ENCODE measurements around the gene CSHL1.

Gene CSHL1

DNA sequence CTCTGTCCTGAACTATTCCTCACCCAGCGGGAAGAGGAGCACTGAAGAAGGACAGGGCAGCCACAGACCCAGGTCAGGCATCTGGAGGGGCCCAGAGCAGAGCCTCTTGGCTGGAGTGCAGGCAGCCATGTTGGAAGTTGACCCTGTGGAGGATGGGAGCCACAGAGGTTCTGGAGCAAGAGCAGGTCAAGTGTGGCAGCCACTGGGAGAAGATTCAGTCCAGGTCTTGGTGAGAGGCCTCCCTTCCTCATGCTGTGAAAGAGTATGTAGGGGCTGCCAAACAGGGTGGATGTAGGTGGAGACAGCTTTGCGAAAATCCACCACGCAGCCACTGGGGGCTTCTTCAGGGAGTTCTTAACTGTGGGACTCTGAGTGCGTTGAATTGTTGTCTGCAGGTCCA is 21.7 kb upstream of the CSHL1 start:
- TF ChIP-seq TAF1 (IDR thresholded peaks at IDR 0.05; ENCODE audit: borderline replicate concordance, insufficient read depth, low read length) = no peak
- no peak for TF ChIP-seq SIN3A (IDR thresholded peaks at IDR 0.05; ENCODE audit: borderline replicate concordance, insufficient read depth, low read length)
- TF ChIP-seq FOXP2 (optimal IDR thresholded peaks at IDR 0.05; ENCODE audit: borderline replicate concordance, extremely low read depth, extremely low read length, insufficient read depth) = no peak
- no peak for TF ChIP-seq POLR2AphosphoS5 (IDR thresholded peaks at IDR 0.05; ENCODE audit: low read depth, low read length)
- TF ChIP-seq, protein P1, sequence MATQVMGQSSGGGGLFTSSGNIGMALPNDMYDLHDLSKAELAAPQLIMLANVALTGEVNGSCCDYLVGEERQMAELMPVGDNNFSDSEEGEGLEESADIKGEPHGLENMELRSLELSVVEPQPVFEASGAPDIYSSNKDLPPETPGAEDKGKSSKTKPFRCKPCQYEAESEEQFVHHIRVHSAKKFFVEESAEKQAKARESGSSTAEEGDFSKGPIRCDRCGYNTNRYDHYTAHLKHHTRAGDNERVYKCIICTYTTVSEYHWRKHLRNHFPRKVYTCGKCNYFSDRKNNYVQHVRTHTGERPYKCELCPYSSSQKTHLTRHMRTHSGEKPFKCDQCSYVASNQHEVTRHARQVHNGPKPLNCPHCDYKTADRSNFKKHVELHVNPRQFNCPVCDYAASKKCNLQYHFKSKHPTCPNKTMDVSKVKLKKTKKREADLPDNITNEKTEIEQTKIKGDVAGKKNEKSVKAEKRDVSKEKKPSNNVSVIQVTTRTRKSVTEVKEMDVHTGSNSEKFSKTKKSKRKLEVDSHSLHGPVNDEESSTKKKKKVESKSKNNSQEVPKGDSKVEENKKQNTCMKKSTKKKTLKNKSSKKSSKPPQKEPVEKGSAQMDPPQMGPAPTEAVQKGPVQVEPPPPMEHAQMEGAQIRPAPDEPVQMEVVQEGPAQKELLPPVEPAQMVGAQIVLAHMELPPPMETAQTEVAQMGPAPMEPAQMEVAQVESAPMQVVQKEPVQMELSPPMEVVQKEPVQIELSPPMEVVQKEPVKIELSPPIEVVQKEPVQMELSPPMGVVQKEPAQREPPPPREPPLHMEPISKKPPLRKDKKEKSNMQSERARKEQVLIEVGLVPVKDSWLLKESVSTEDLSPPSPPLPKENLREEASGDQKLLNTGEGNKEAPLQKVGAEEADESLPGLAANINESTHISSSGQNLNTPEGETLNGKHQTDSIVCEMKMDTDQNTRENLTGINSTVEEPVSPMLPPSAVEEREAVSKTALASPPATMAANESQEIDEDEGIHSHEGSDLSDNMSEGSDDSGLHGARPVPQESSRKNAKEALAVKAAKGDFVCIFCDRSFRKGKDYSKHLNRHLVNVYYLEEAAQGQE (IDR thresholded peaks at IDR 0.05; ENCODE audit: insufficient read depth in 1 of 2, low read depth in 2 of 2, low read length in 2 of 2) = no peak

DNA sequence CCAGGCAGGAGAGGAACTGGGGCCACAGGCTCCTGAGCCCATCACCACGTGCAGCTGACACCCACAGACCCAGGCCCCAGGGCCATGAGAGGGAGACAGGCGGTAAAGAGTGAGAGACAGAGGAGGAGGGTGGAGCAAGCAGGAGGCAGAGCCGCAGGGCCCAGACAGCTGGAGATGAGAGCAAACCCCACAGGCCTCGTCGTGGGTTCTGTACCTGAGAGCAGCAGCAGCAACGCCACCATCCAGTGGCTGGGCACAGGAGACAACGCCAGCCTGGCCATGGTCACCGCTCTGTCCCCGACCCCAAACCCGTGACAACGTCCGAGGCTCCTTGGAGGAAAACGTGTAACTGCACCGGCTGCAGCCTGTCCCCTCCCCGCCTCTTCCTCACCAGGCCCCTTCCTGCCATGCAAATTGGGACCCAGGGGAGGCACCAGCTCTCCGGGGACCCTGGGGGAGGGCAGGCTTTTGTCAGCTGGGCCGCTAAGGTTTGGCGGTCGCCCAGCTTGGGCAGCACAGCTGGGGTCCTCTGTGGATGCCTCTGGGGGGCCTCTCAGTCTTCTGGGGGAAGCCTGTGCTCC is 21.0 kb upstream of the CSHL1 start, which contains the start of gene CD79B:
Gene CD79B, minus strand, starts transcription at position 351 of the 581 bp plus-strand sequence. Its CDS starts 70 bp downstream, at position 281.
- TF ChIP-seq, protein P1 (IDR thresholded peaks at IDR 0.05; ENCODE audit: insufficient read depth in 1 of 2, low read depth in 2 of 2, low read length in 2 of 2) = no peak
- TF ChIP-seq TAF1 (IDR thresholded peaks at IDR 0.05; ENCODE audit: borderline replicate concordance, insufficient read depth, low read length) = no peak
- no peak for TF ChIP-seq SIN3A (IDR thresholded peaks at IDR 0.05; ENCODE audit: borderline replicate concordance, insufficient read depth, low read length)
- TF ChIP-seq FOXP2 (optimal IDR thresholded peaks at IDR 0.05; ENCODE audit: borderline replicate concordance, extremely low read depth, extremely low read length, insufficient read depth) = no peak
- TF ChIP-seq POLR2AphosphoS5 (IDR thresholded peaks at IDR 0.05; ENCODE audit: low read depth, low read length) = no peak

DNA sequence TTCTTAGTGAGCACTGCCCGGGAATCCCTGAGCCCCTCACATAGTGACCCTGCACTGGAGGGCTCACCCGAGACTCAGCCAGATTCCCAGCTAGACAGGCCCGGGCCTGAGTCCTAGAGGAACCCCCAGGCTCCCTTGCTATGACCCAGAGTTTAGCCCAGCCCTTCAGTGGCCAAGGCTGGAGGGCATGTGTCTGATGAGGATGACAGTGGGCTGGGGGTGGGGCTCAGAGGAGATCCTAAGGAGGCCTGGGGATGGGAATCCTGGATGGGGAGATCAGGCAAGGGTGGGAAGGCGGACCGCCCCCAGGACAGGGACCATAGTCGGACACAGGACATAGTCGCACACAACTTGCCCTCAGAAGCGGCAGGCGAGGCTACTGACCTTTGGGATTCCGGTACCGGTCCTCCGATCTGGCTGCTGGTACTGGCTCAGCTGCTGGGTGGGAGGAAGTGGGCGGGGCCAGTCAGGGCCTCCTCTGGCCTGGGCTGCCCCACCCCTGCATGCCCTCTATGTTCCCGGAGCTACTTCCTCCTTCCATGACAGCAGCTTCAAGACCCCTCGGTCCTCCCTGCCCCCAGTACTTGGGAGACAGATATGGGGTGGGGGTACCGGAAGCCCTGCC is 20.0 kb upstream of the CSHL1 start:
- TF ChIP-seq, protein P1 (IDR thresholded peaks at IDR 0.05; ENCODE audit: insufficient read depth in 1 of 2, low read depth in 2 of 2, low read length in 2 of 2) = no peak
- TF ChIP-seq POLR2AphosphoS5 (IDR thresholded peaks at IDR 0.05; ENCODE audit: low read depth, low read length) = no peak
- TF ChIP-seq FOXP2 (optimal IDR thresholded peaks at IDR 0.05; ENCODE audit: borderline replicate concordance, extremely low read depth, extremely low read length, insufficient read depth) = no peak
- TF ChIP-seq TAF1 (IDR thresholded peaks at IDR 0.05; ENCODE audit: borderline replicate concordance, insufficient read depth, low read length) = no peak
- no peak for TF ChIP-seq SIN3A (IDR thresholded peaks at IDR 0.05; ENCODE audit: borderline replicate concordance, insufficient read depth, low read length)

DNA sequence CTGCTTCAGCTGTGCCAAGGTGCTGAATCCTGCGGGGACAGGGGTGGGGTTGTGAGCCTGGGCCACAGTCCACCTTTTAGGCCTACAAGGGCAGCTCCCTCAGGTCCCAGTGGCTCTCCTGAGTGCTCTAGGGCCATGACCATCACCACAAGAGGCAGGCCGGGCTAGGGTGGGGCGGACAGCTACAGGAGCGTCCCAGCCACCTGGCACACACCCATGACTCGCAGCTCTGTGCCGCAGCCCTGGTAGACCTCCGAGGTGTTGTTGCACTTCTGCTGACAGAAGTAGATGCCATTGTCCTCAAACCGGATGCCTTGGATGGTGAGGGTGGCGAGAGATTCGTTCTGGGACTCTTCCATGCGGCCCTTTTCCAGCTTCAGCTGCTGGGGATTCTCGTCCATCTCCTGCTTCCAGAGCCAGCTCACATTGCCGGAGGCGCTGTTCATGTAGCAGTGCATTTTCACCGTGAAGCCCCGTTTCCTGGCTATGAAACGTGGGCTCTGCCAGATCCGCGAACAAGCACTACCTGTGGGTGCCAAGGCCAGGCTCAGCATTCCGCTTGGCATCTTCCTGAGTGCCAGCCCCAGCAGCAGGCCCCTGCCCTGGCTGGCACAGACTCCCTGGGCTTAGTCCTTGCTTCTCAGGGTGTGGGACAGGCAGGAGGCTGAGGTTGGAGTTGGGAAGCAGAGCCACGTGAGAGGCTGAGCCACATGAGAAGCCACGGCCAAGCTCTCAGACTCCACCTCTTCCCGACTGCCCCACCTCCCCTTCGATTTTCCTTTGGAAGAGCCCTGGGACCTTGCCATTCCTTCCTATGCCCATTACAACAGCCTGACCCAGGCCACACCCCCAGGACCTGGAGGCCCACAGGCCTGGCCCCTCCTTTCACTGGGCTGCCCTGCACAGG is 19.1 kb upstream of the CSHL1 start:
- TF ChIP-seq FOXP2 (optimal IDR thresholded peaks at IDR 0.05; ENCODE audit: borderline replicate concordance, extremely low read depth, extremely low read length, insufficient read depth) = no peak
- no peak for TF ChIP-seq TAF1 (IDR thresholded peaks at IDR 0.05; ENCODE audit: borderline replicate concordance, insufficient read depth, low read length)
- no peak for TF ChIP-seq SIN3A (IDR thresholded peaks at IDR 0.05; ENCODE audit: borderline replicate concordance, insufficient read depth, low read length)
- TF ChIP-seq POLR2AphosphoS5 (IDR thresholded peaks at IDR 0.05; ENCODE audit: low read depth, low read length) = no peak
- TF ChIP-seq, protein P1 (IDR thresholded peaks at IDR 0.05; ENCODE audit: insufficient read depth in 1 of 2, low read depth in 2 of 2, low read length in 2 of 2) = no peak
